Measurements from ENCODE around the gene SNHG17.

DNA sequence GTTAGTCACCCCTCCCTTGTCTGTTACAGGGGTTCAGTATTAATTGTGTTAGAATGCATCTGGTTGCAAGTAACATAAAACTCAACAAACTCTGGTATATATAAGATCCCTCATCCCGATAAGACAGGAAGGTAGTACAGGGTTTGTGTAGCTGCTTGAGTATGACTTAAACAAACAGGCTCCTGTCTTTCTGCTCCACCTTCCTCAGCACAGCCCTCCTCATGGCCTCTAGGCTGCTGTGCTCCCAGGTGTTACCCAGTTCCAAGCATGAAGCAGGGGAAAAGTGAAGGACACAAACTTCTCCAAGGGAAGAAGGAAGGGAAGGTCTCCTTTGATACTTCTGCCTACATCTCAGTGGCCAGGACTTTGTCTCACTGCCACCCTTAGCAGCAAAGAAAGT is 36.1 kb upstream of the SNHG17 start:
- TF ChIP-seq, protein P1, sequence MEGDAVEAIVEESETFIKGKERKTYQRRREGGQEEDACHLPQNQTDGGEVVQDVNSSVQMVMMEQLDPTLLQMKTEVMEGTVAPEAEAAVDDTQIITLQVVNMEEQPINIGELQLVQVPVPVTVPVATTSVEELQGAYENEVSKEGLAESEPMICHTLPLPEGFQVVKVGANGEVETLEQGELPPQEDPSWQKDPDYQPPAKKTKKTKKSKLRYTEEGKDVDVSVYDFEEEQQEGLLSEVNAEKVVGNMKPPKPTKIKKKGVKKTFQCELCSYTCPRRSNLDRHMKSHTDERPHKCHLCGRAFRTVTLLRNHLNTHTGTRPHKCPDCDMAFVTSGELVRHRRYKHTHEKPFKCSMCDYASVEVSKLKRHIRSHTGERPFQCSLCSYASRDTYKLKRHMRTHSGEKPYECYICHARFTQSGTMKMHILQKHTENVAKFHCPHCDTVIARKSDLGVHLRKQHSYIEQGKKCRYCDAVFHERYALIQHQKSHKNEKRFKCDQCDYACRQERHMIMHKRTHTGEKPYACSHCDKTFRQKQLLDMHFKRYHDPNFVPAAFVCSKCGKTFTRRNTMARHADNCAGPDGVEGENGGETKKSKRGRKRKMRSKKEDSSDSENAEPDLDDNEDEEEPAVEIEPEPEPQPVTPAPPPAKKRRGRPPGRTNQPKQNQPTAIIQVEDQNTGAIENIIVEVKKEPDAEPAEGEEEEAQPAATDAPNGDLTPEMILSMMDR (IDR thresholded peaks at IDR 0.05): no peak
- TF ChIP-seq EZH2 (IDR thresholded peaks at IDR 0.05; ENCODE audit: borderline replicate concordance, insufficient read depth, low read depth, low read length, poor library complexity, severe bottlenecking): no peak

All from B cell (primary cell).